Measurements from ENCODE around the gene KCTD14.
A peak's percentile ranks its signal among the peaks of the same experiment; 100 is the strongest.
"Not testable (repeated sequence)": the region's sequence is repeated elsewhere in the genome, so short reads cannot be mapped to it uniquely, and the experiment has no call there.

Gene KCTD14

GRCh38 chr11:78045851-78046485 lies 22.9 kb upstream of the KCTD14 start:
- peak; percentile 69 for DNase-seq

GRCh38 chr11:78044706-78045105 lies 21.6 kb upstream of the KCTD14 start:
- no peak for DNase-seq

GRCh38 chr11:78041843-78042440 lies 18.9 kb upstream of the KCTD14 start:
- peak; percentile 30 for DNase-seq

GRCh38 chr11:78041380-78041719 lies 18.3 kb upstream of the KCTD14 start:
- DNase-seq, result not testable (repeated sequence)

GRCh38 chr11:78040691-78041379 lies 17.8 kb upstream of the KCTD14 start:
- no peak for DNase-seq

GRCh38 chr11:78039919-78040671 lies 17.0 kb upstream of the KCTD14 start:
- peak; percentile 78 for DNase-seq

GRCh38 chr11:78039391-78039918 lies 16.4 kb upstream of the KCTD14 start:
- DNase-seq, result no peak

- no peak for DNase-seq
Measured at GRCh38 chr11:78038697-78039313, 15.7 kb upstream of the KCTD14 start.

- DNase-seq, result no peak
Measured at GRCh38 chr11:78037825-78038620, 14.9 kb upstream of the KCTD14 start.

- no peak for DNase-seq
Measured at GRCh38 chr11:78037056-78037455, 14.0 kb upstream of the KCTD14 start.

GRCh38 chr11:78036313-78036712 lies 13.2 kb upstream of the KCTD14 start:
- no peak for DNase-seq

- no peak for DNase-seq
Measured at GRCh38 chr11:78034623-78035022, 11.5 kb upstream of the KCTD14 start.

GRCh38 chr11:78033040-78033439 lies 10.0 kb upstream of the KCTD14 start:
- DNase-seq, result no peak

- DNase-seq, result no peak
Measured at GRCh38 chr11:78032090-78032489, 9.0 kb upstream of the KCTD14 start.

- no peak for DNase-seq
Measured at GRCh38 chr11:78031629-78032028, 8.6 kb upstream of the KCTD14 start.

GRCh38 chr11:78030429-78031325 lies 7.6 kb upstream of the KCTD14 start:
- DNase-seq, result no peak

- DNase-seq, result not testable (repeated sequence)
Measured at GRCh38 chr11:78028423-78028822, 5.3 kb upstream of the KCTD14 start.

- no peak for DNase-seq
Measured at GRCh38 chr11:78027759-78028158, 4.7 kb upstream of the KCTD14 start.

- no peak for DNase-seq
Measured at GRCh38 chr11:78025378-78025777, 2.3 kb upstream of the KCTD14 start.

- no peak for DNase-seq
Measured at GRCh38 chr11:78023426-78023825, 350 bp upstream of the KCTD14 start.

- no peak for DNase-seq
Measured at GRCh38 chr11:78021611-78022010, 1.5 kb downstream of the KCTD14 start.
